B cell (primary cell): ENCODE results near the gene CEP44. TPM values are rescaled to one million over a fixed set of nuclear protein-coding genes. Genes with fewer than 3 reads are reported as not detected.
"Not testable (repeated sequence)": the region's sequence is repeated elsewhere in the genome, so short reads cannot be mapped to it uniquely, and the experiment has no call there.

Source experiments
- ATAC-seq: fragments of 200-7000 bp; cut with Tn5 transposase; one replicate; pipeline ENCODE4 v1.10.0; 2021; ENCODE audit warnings: low read depth, mild to moderate bottlenecking, moderate number of reproducible peaks, moderate library complexity
- CTCF ChIA-PET: fragments of 350-600 bp; sonication (Branson Sonifier 250); formaldehyde crosslinking; loops from one replicate; lab custom pipeline; 2021; ENCODE audit warnings: antibody characterized with exemption, inconsistent platforms; lab: Charles Lee
- POLR2A ChIA-PET: fragments of 350-600 bp; sonication (Branson Sonifier 250); formaldehyde crosslinking; loops from one replicate; lab custom pipeline; 2021; ENCODE audit warnings: antibody characterized with exemption; lab: Charles Lee
- DNase-seq: peaks from one replicate; pipeline ENCODE4 v3.0.0; 2013
- H2AFZ ChIP-seq: 2 replicates; pipeline ENCODE4 v1.6.1; 2012; ENCODE audit warnings: mild to moderate bottlenecking, low read depth, low read length; ENCODE audit not compliant: insufficient read depth, poor library complexity, severe bottlenecking
- H3K27ac ChIP-seq, 2 donors: 1 replicate in 1 of 2; 2 replicates in 1 of 2; pipeline ENCODE4 v1.5.1; 2012 to 2013; ENCODE audit warnings: low read length in 2 of 2, mild to moderate bottlenecking in 2 of 2, moderate library complexity in 1 of 2
- H3K27me3 ChIP-seq, 4 experiments: fragments of 200-600 bp in 1 of 4; sonication (generic) in 1 of 4; replicated peaks in 1 of 4; 1 replicate in 2 of 4; 2 replicates in 2 of 4; pipeline versions ENCODE4 v1.6.1 to v1.7.0; 2013 to 2016; ENCODE audit warnings: low read length in 3 of 4, mild to moderate bottlenecking in 2 of 4, mixed read lengths in 1 of 4, moderate library complexity in 1 of 4; ENCODE audit not compliant: insufficient read depth in 4 of 4, control insufficient read depth in 3 of 4; ENCODE audit errors: control extremely low read depth in 1 of 4
- H3K36me3 ChIP-seq, 2 experiments: replicated peaks in 1 of 2; 1 replicate in 1 of 2; 2 replicates in 1 of 2; pipeline versions ENCODE4 v1.6.1 to v1.7.1; 2013; ENCODE audit warnings: low read length in 1 of 2; ENCODE audit not compliant: insufficient read depth in 2 of 2, control insufficient read depth in 1 of 2; ENCODE audit errors: control extremely low read depth in 1 of 2, extremely low read depth in 1 of 2
- H3K4me1 ChIP-seq, 2 donors: fragments of 200-600 bp in 1 of 2; sonication (generic) in 1 of 2; 1 replicate in 1 of 2; 2 replicates in 1 of 2; pipeline versions ENCODE4 v1.5.1 to v1.6.1; 2013 to 2017; ENCODE audit warnings: low read length in 2 of 2; ENCODE audit not compliant: control insufficient read depth in 2 of 2, insufficient read depth in 2 of 2
- H3K4me2 ChIP-seq: replicated peaks from 2 replicates; pipeline ENCODE3; 2012; ENCODE audit warnings: mild to moderate bottlenecking, low read depth, low read length; ENCODE audit not compliant: poor library complexity, severe bottlenecking
- H3K4me3 ChIP-seq, 5 experiments: fragments of 200-600 bp in 1 of 5; sonication (generic) in 1 of 5; 1 replicate in 3 of 5; 2 replicates in 2 of 5; pipeline versions ENCODE4 v1.5.1 to v1.7.0; 2011 to 2016; ENCODE audit warnings: low read length in 4 of 5, mild to moderate bottlenecking in 4 of 5, low read depth in 2 of 5, control low read depth in 1 of 5, moderate library complexity in 1 of 5; ENCODE audit not compliant: insufficient read depth in 1 of 5; ENCODE audit errors: control extremely low read depth in 1 of 5, extremely low read depth in 1 of 5
- H3K79me2 ChIP-seq: fragments of 200-600 bp; sonication (generic); one replicate; pipeline ENCODE4 v1.6.0; 2016; ENCODE audit warnings: low read length; ENCODE audit not compliant: control insufficient read depth, insufficient read depth
- H3K9ac ChIP-seq: fragments of 200-600 bp; sonication (generic); 2 replicates; pipeline ENCODE4 v1.6.1; 2017; ENCODE audit warnings: mild to moderate bottlenecking, low read length, moderate library complexity
- H3K9me3 ChIP-seq, 3 donors: one replicate each; pipeline versions ENCODE4 v1.6.1 to v1.7.1; 2013; ENCODE audit warnings: low read length in 2 of 3; ENCODE audit not compliant: control insufficient read depth in 2 of 3, insufficient read depth in 1 of 3; ENCODE audit errors: control extremely low read depth in 1 of 3
- H4K20me1 ChIP-seq: 2 replicates; pipeline ENCODE4 v1.6.0; 2012; ENCODE audit warnings: mild to moderate bottlenecking, low read length; ENCODE audit not compliant: insufficient read depth, control insufficient read depth, poor library complexity, severe bottlenecking
- H3K27ac Mint-ChIP-seq: one replicate; pipeline ENCODE4 v1.8.0; 2021; ENCODE audit warnings: mixed read lengths
- H3K27me3 Mint-ChIP-seq: one replicate; pipeline ENCODE4 v1.8.0; 2021; ENCODE audit warnings: mixed read lengths
- H3K4me1 Mint-ChIP-seq: one replicate; pipeline ENCODE4 v1.8.0; 2021; ENCODE audit warnings: mixed read lengths
- H3K4me3 Mint-ChIP-seq: one replicate; pipeline ENCODE4 v1.8.0; 2021; ENCODE audit warnings: mixed read lengths
- H3K9me3 Mint-ChIP-seq: one replicate; pipeline ENCODE4 v1.8.0; 2022; ENCODE audit warnings: mixed read lengths; ENCODE audit not compliant: insufficient read depth
- EZH2 ChIP-seq: IDR thresholded peaks from 2 replicates; pipeline ENCODE4 v1.6.1; 2012; ENCODE audit warnings: borderline replicate concordance, low read depth, mild to moderate bottlenecking, moderate library complexity, low read length; ENCODE audit not compliant: insufficient read depth, poor library complexity, severe bottlenecking
- WGBS: methylation state at CpG from one replicate; pipeline ENCODE4 v1.1.5; 2013; ENCODE audit warnings: missing lambda C conversion rate; ENCODE audit not compliant: insufficient coverage; 5-methylcytosine and 5-hydroxymethylcytosine counted together
- intact Hi-C: fragments of 100-400 bp; cut with micrococcal nuclease; formaldehyde crosslinking; loops from one replicate; pipeline ENCODE4 v1.10.0; 2022
- polyA plus RNA-seq: library from polyadenylated mRNA; depleted of rRNA; stranded (reverse); fragments of >200 nt; gene quantifications from 2 replicates; pipeline ENCODE4 v1.2.3, GENCODE V29; 2012
- total RNA-seq, 2 donors: library from RNA; stranded (reverse); fragments of 120-200 nt in 1 of 2; gene quantifications; 1 replicate in 1 of 2; 2 replicates in 1 of 2; pipeline versions ENCODE4 v1.2.3 to v1.2.4, GENCODE V29; 2013 to 2022
- TF ChIP-seq, protein P1 (sequence below): fragments of 200-600 bp; IDR thresholded peaks from one replicate; pipeline ENCODE4 v1.8.0; 2022; ENCODE audit warnings: antibody characterized with exemption, mild to moderate bottlenecking

CEP44 gene
- total and polyA plus RNA-seq, 2 donors (not counting 1 experiment from before 2014, with no cell fraction given) = 3.5 to 25.2 TPM

DNA sequence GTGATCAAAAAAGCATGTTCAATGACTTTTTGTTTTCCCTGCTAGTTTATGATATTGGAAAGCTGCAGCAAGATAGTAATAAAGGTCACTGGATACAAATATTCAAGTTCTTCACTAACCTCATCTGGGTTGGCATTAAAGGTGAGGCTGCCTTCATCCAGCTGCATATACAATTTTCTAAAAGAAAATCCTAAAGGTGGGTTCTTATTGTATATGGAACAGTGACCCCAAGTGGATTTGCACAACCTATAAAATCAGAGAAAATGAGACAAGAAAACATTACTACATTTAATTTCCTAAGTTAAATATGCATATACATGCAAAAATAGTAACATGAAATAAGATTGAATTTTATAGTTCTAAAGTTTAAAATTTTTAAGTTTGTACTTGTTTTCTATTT, 24.1 kb upstream of the CEP44 start:
- Histone ChIP-seq H4K20me1 (no peaks in the 10 kb centered on the region), H3K4me3 (no peak overlapping the region), H3K4me2 (no peak overlapping the region), H3K27ac (no peak overlapping the region), H3K36me3 (peaks cover 6 to 14% of the 10 kb centered on the region in 2 experiments), H3K27me3 (no peaks in the 10 kb centered on the region), H2AFZ (no peak overlapping the region), H3K4me1 (no peaks in the 10 kb centered on the region), H3K9ac (no peak overlapping the region), H3K9me3 (no peaks in the 10 kb centered on the region), H3K79me2 (peaks cover 5% of the 10 kb centered on the region)
- DNase-seq (no peak), ATAC-seq (no peak)
- POLR2A ChIA-PET = no interaction called here
- CTCF ChIA-PET = no interaction called here
- TF ChIP-seq EZH2 = no peak
- TF ChIP-seq, protein P1, sequence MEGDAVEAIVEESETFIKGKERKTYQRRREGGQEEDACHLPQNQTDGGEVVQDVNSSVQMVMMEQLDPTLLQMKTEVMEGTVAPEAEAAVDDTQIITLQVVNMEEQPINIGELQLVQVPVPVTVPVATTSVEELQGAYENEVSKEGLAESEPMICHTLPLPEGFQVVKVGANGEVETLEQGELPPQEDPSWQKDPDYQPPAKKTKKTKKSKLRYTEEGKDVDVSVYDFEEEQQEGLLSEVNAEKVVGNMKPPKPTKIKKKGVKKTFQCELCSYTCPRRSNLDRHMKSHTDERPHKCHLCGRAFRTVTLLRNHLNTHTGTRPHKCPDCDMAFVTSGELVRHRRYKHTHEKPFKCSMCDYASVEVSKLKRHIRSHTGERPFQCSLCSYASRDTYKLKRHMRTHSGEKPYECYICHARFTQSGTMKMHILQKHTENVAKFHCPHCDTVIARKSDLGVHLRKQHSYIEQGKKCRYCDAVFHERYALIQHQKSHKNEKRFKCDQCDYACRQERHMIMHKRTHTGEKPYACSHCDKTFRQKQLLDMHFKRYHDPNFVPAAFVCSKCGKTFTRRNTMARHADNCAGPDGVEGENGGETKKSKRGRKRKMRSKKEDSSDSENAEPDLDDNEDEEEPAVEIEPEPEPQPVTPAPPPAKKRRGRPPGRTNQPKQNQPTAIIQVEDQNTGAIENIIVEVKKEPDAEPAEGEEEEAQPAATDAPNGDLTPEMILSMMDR = no peak
- intact Hi-C loops = no loop called here
- Mint-ChIP-seq H3K9me3 (no peaks in the 10 kb centered on the region), H3K27me3 (no peaks in the 10 kb centered on the region), H3K27ac (no peak overlapping the region), H3K4me3 (no peak overlapping the region), H3K4me1 (peaks cover 4% of the 10 kb centered on the region)

DNA sequence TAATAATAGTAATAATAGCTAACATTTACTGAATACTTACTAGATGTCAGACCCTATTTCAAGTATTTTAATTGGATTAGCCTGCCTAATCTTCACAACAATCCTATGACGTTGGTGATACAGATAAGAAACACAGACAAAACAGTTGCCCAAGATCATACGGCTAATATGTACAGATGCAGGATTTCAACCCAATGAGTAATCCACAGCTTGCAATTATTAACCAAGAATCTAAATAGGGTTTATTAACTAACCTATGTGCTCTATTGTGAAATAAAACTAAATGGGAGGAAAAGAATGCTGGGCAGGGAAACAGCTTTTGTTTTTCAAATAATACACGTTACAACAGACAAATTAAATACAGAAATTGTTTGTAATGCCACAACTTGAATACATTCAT, 23.6 kb upstream of the CEP44 start:
- H3K9me3 ChIP-seq = no peaks in the 10 kb centered on the region
- H3K4me3 ChIP-seq = no peak overlapping the region
- H3K4me1 ChIP-seq = no peaks in the 10 kb centered on the region
- ChIA-PET CTCF (interaction anchor here (0.5 kb wide), 1 partner anchor 58 kb away, joined by 3 read pairs; no protein-coding TSS in a partner anchor), POLR2A (no interaction called here)
- no peak overlapping the region for H2AFZ ChIP-seq
- H3K4me1 Mint-ChIP-seq = peaks cover 7% of the 10 kb centered on the region
- no peaks in the 10 kb centered on the region for H4K20me1 ChIP-seq
- WGBS = no CpG with 5 or more reads among the region's 3 CpGs
- intact Hi-C loops = no loop called here
- no peak overlapping the region for H3K27ac Mint-ChIP-seq
- no peak overlapping the region for H3K4me2 ChIP-seq
- no peak overlapping the region for H3K4me3 Mint-ChIP-seq
- H3K9me3 Mint-ChIP-seq = no peaks in the 10 kb centered on the region
- TF ChIP-seq EZH2 = no peak
- TF ChIP-seq, protein P1 = no peak
- no peak overlapping the region for H3K27ac ChIP-seq
- ATAC-seq = no peak
- H3K9ac ChIP-seq = no peak overlapping the region
- peaks cover 6 to 9% of the 10 kb centered on the region in 2 experiments for H3K36me3 ChIP-seq
- no peak for DNase-seq
- H3K27me3 Mint-ChIP-seq = no peaks in the 10 kb centered on the region
- no peaks in the 10 kb centered on the region for H3K27me3 ChIP-seq
- H3K79me2 ChIP-seq = peaks cover 8% of the 10 kb centered on the region

DNA sequence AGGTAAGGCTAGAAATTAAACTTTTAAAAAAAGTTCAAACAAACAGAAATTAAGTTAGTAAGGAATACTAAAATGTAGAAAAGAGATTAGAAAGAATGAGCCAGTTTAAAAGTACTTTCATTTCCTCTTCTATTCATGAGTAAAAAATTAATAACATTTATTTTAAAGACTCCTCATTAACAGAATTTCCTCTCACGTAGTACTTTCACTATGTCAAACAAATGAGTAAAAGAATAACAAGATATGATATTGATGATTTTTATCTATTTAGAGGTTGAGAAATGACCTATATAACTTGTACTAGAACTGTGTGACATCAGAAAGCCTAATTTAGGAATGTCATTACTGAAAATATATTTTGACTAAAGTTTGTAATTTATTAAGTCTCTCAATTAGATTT, 22.3 kb upstream of the CEP44 start:
- H3K4me3 ChIP-seq, H3K4me3 Mint-ChIP-seq, H2AFZ ChIP-seq, DNase-seq, intact Hi-C loops, H3K27me3 ChIP-seq, H3K27ac ChIP-seq, POLR2A ChIA-PET, ATAC-seq, H3K4me1 ChIP-seq, H3K27ac Mint-ChIP-seq, H3K9me3 Mint-ChIP-seq, H3K9me3 ChIP-seq, H3K9ac ChIP-seq, CTCF ChIA-PET, H4K20me1 ChIP-seq, H3K4me1 Mint-ChIP-seq, H3K27me3 Mint-ChIP-seq, H3K4me2 ChIP-seq, H3K36me3 ChIP-seq: not testable (repeated sequence)
- peaks cover 12% of the 10 kb centered on the region for H3K79me2 ChIP-seq
- whole genome bisulfite sequencing = no CpG with 5 or more reads among the region's 1 CpG
